ENCODE measurements around the gene DNAH8. TPM values are rescaled to one million over a fixed set of nuclear protein-coding genes. Genes with fewer than 3 reads are reported as not detected.

The DNAH8 gene
- total RNA-seq, 1 experiment from 2014 or later, result not detected

DNA sequence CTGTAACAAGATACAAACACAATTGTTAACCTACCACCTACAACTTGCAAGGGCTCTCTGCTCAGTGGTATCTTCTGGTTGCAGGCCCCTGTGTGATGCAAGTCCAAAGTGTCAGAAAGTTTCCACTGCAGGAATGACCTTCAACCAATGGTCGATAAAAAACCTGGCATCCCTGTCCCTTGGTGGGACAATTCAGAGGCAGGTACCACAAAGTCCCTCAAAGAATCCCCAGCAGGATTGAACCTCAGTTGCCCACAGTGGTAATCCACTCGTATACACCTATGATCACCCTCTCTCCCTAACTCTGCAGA lies 28.1 kb upstream of the DNAH8 start (continued):
- TF ChIP-seq ZNF274 (IDR thresholded peaks at IDR 0.05; ENCODE audit: low read depth, low read length) (no peak), CBX3 (IDR thresholded peaks at IDR 0.05; ENCODE audit: low read depth) (no peak), SP1 (IDR thresholded peaks at IDR 0.05; ENCODE audit: low read depth) (no peak), REST (IDR thresholded peaks at IDR 0.05; ENCODE audit: low read depth) (no peak), POLR2AphosphoS5 (IDR thresholded peaks at IDR 0.05; ENCODE audit: low read depth, low read length) (no peak), EZH2 (IDR thresholded peaks at IDR 0.05) (no peak)

GRCh38 chr6:38687549-38687948 lies 27.6 kb upstream of the DNAH8 start:
- POLR2A ChIA-PET, result interaction anchor here (1.8 kb wide), 1 partner anchor 16 kb away, joined by 4 read pairs; the partner anchor contains the start of gene GLO1
- Histone ChIP-seq H4K20me1 (ENCODE audit: insufficient read depth) (peaks cover 18% of the 10 kb centered on the region; the same call in 1 of the 2 replicates), H3K4me2 (ENCODE audit: low read length) (no peak overlapping the region), H3K27me3 (ENCODE audit: insufficient read depth, low read length) (no peaks in the 10 kb centered on the region), H3K36me3 (ENCODE audit: control insufficient read depth in 1 of 2, insufficient read depth in 2 of 2, low read length in 2 of 2) (peaks cover 9 to 23% of the 10 kb centered on the region in 2 experiments), H3K9me3 (ENCODE audit: control insufficient read depth in 1 of 2, insufficient read depth in 1 of 2, low read depth in 1 of 2, low read length in 2 of 2) (no peaks in the 10 kb centered on the region), H3K4me1 (ENCODE audit: control insufficient read depth in 1 of 2, insufficient read depth in 2 of 2, low read length in 2 of 2) (no peaks in the 10 kb centered on the region), H3K9ac (ENCODE audit: low read length) (no peak overlapping the region), H2AFZ (ENCODE audit: low read depth, low read length, poor library complexity, severe bottlenecking) (no peak overlapping the region), H3K9me2 (ENCODE audit: insufficient read depth) (no peaks in the 10 kb centered on the region), H3K27ac (ENCODE audit: low read depth, low read length) (no peak overlapping the region), H3K4me3 (replicated peaks in 1 of 2; ENCODE audit: low read depth in 1 of 2, low read length in 2 of 2) (no peak overlapping the region), H3K79me2 (ENCODE audit: insufficient read depth, low read length) (peaks cover 83% of the 10 kb centered on the region)
- no TSS peak for BruUV-seq (replicated peaks)
- ATAC-seq, result no peak
- TF ChIP-seq SRF (IDR thresholded peaks at IDR 0.05; ENCODE audit: low read depth) (no peak), RAD21 (IDR thresholded peaks at IDR 0.05; ENCODE audit: low read depth) (no peak), TCF7L2 (IDR thresholded peaks at IDR 0.05; ENCODE audit: borderline replicate concordance, extremely low read depth, insufficient read depth, insufficient read length) (no peak)
- intact Hi-C loops (cut with micrococcal nuclease), result no loop called here
- RAD21 ChIA-PET (ENCODE audit: low non-redundant PET in 1 of 2, low total read pairs in 2 of 2, uncharacterized antibody in 2 of 2, unreplicated experiment in 2 of 2), result interaction anchor here in 1 of 2 experiments (0.6 kb wide), 1 partner anchor 31 kb away, joined by 4 read pairs; no protein-coding TSS in a partner anchor
- no peak for DNase-seq (ENCODE audit: low read depth, low spot score)
- CTCF ChIA-PET, result interaction anchor here (1.2 kb wide), 1 partner anchor 14 kb away, joined by 3 read pairs; no protein-coding TSS in a partner anchor
